ENCODE measurements around the gene SAC3D1.

- TF ChIP-seq POLR2AphosphoS5 (IDR thresholded peaks at IDR 0.05) (no peak), CTCF (IDR thresholded peaks at IDR 0.05) (no peak)
Measured at GRCh38 chr11:65051398-65051858, 10.4 kb downstream of the SAC3D1 start.

Measured in transverse colon (tissue), 4 donors.